ENCODE data around the gene RBPJL.

DNA sequence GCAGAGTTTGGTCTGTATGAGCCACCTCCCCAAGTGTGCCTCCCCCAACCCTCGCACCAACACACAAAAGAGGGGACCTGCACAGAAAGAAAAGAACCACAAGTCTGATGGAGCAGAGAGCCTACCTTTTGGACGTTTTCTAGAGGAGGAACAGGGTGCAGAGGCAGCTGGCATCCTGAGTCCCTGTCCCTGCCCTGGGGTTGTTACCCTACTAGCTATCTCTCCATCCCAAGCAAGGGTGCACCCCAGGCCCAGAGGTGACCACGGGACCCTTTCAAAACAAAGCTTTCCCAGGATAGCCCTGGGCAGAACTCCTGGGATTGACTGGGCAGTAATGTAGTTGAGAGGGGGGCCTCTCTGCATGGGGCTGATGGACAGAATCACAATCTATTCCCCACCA, 11.2 kb downstream of the RBPJL start:
- TF ChIP-seq CTCF (IDR thresholded peaks at IDR 0.05) (no peak), POLR2A (IDR thresholded peaks at IDR 0.05) (no peak)

All from uterus (tissue), 2 donors.